Endothelial cell of umbilical vein (primary cell): ENCODE results near the gene SCN3B. TPM values are rescaled to one million over a fixed set of nuclear protein-coding genes. Genes with fewer than 3 reads are reported as not detected.

ENCODE experiments used
- BruUV-seq: library from RNA; stranded (reverse); fragments of 400-500 nt; replicated peaks from 2 replicates; lab custom pipeline; 2021; lab: Mats Ljungman, UMichigan
- CTCF ChIA-PET: fragments of 300-600, 350-600 bp; sonication (Branson Sonifier 250); formaldehyde crosslinking; loops from one replicate; lab custom pipeline; 2021; ENCODE audit warnings: antibody characterized with exemption, inconsistent platforms; lab: Charles Lee
- POLR2A ChIA-PET: fragments of 300-600, 350-600 bp; sonication (Branson Sonifier 250); formaldehyde crosslinking; loops from one replicate; lab custom pipeline; 2021; ENCODE audit warnings: antibody characterized with exemption, inconsistent platforms; lab: Charles Lee
- DNase-seq: peaks from one replicate; pipeline ENCODE4 v3.0.0-alpha.2; 2011; ENCODE audit warnings: low read depth, low spot score
- FAIRE-seq: peaks from 2 replicates; lab custom pipeline; 2011; peaks lifted over from hg19 to GRCh38; lab: Jason Lieb, UNC
- H2AFZ ChIP-seq: 2 replicates; pipeline ENCODE4 v1.6.0; 2012; ENCODE audit warnings: low read depth, low read length, control low read depth, inconsistent platforms
- H3K27ac ChIP-seq: 2 replicates; pipeline ENCODE4 v1.5.1; 2011; ENCODE audit warnings: low read depth, mild to moderate bottlenecking, control low read depth, low read length, moderate library complexity; ENCODE audit not compliant: insufficient read depth
- H3K27me3 ChIP-seq, 2 experiments: 2 replicates each; pipeline versions ENCODE4 v1.6.0 to v1.6.1; 2011; ENCODE audit warnings: low read length in 2 of 2, mixed read lengths in 1 of 2; ENCODE audit not compliant: control insufficient read depth in 2 of 2, insufficient read depth in 2 of 2
- H3K36me3 ChIP-seq, 2 experiments: 2 replicates in 1 of 2; 3 replicates in 1 of 2; pipeline ENCODE4 v1.5.1; 2011; ENCODE audit warnings: low read length in 2 of 2, mild to moderate bottlenecking in 1 of 2, moderate library complexity in 1 of 2; ENCODE audit not compliant: control insufficient read depth in 2 of 2, insufficient read depth in 2 of 2; ENCODE audit errors: extremely low read depth in 1 of 2
- H3K4me1 ChIP-seq: 3 replicates; pipeline ENCODE4 v1.5.1; 2011; ENCODE audit warnings: mild to moderate bottlenecking, low read length; ENCODE audit not compliant: control insufficient read depth, insufficient read depth; ENCODE audit errors: extremely low read depth
- H3K4me2 ChIP-seq: 2 replicates; pipeline ENCODE4 v1.6.1; 2011; ENCODE audit warnings: low read length, control low read depth, mixed read lengths; ENCODE audit not compliant: insufficient read depth
- H3K4me3 ChIP-seq, 3 experiments: fragments of 200-600 bp in 1 of 3; sonication (generic), shearing (Covaris generic) in 1 of 3; replicated peaks in 1 of 3; 2 replicates each; pipeline ENCODE4 v1.5.1; 2011 to 2016; ENCODE audit warnings: control low read depth in 3 of 3, low read length in 3 of 3, mild to moderate bottlenecking in 2 of 3, inconsistent platforms in 1 of 3, low read depth in 1 of 3, moderate library complexity in 1 of 3; ENCODE audit not compliant: insufficient read depth in 1 of 3
- H3K79me2 ChIP-seq: 2 replicates; pipeline ENCODE4 v1.6.0; 2012; ENCODE audit warnings: low read length, inconsistent platforms; ENCODE audit not compliant: control insufficient read depth, insufficient read depth
- H3K9ac ChIP-seq: replicated peaks from 2 replicates; pipeline ENCODE3; 2011; ENCODE audit warnings: low read length, control low read depth; ENCODE audit not compliant: insufficient read depth; ENCODE audit errors: extremely low read depth
- H3K9me1 ChIP-seq: replicated peaks from 3 replicates; pipeline ENCODE4 v1.6.0; 2011; ENCODE audit warnings: mild to moderate bottlenecking, low read length; ENCODE audit not compliant: control insufficient read depth, insufficient read depth; ENCODE audit errors: extremely low read depth
- H3K9me3 ChIP-seq: replicated peaks from 2 replicates; pipeline ENCODE4 v1.5.1; 2012; ENCODE audit warnings: low read length, inconsistent platforms; ENCODE audit not compliant: control insufficient read depth, insufficient read depth
- H4K20me1 ChIP-seq: replicated peaks from 2 replicates; pipeline ENCODE3; 2011; ENCODE audit warnings: mild to moderate bottlenecking, low read length; ENCODE audit not compliant: control insufficient read depth, insufficient read depth; ENCODE audit errors: extremely low read depth
- EZH2 ChIP-seq: IDR thresholded peaks from 2 replicates; pipeline ENCODE4 v1.6.1; 2012; ENCODE audit warnings: borderline replicate concordance, low read depth, mild to moderate bottlenecking, moderate library complexity, low read length, inconsistent platforms; ENCODE audit not compliant: severe bottlenecking
- FOS ChIP-seq: IDR thresholded peaks from 2 replicates; pipeline ENCODE4 v1.6.1; 2011; ENCODE audit warnings: mild to moderate bottlenecking, low read length, moderate library complexity, borderline replicate concordance; ENCODE audit not compliant: insufficient read depth
- GATA2 ChIP-seq: IDR thresholded peaks from 2 replicates; pipeline ENCODE4 v1.7.0; 2011; ENCODE audit warnings: low read depth, mild to moderate bottlenecking, moderate library complexity, mixed read lengths, low read length; ENCODE audit not compliant: insufficient read length, insufficient read depth
- MYC ChIP-seq: IDR thresholded peaks from one replicate; pipeline ENCODE4 v1.6.1; 2011; ENCODE audit warnings: mild to moderate bottlenecking, low read depth, low read length
- POLR2AphosphoS5 ChIP-seq: IDR thresholded peaks from 2 replicates; pipeline ENCODE4 v1.6.1; 2012; ENCODE audit warnings: low read depth, mild to moderate bottlenecking, control low read depth, low read length, moderate library complexity; ENCODE audit not compliant: insufficient read depth
- dilution Hi-C: fragments of 300-500 bp; cut with MboI; formaldehyde crosslinking; loops from one replicate; pipeline ENCODE4 v1.15.0; 2019; ENCODE audit warnings: low sequenced_read_pairs; ENCODE audit not compliant: extremely low pct_ligation_motif_present
- intact Hi-C: fragments of 100-400 bp; cut with micrococcal nuclease; formaldehyde crosslinking; loops from one replicate; pipeline ENCODE4 v1.10.0; 2022
- polyA plus RNA-seq, 4 experiments: library from polyadenylated mRNA; depleted of rRNA in 3 of 4; stranded (reverse) in 3 of 4; unstranded in 1 of 4; fragments of >200 nt; gene quantifications; 2 replicates each; pipeline versions ENCODE4 v1.2.1 to v1.2.3, GENCODE V29; 2011 to 2012; ENCODE audit warnings: missing spikeins in 1 of 4
- total RNA-seq: library from RNA; stranded (reverse); gene quantifications from 2 replicates; pipeline ENCODE4 v1.2.3, GENCODE V29; 2021
- TF ChIP-seq, protein P1 (sequence below): IDR thresholded peaks from 2 replicates; pipeline ENCODE4 v1.6.1; 2011; ENCODE audit not compliant: insufficient read depth, insufficient read length

SCN3B gene
- total and polyA plus RNA-seq, 2 donors (not counting 3 experiments of a cell fraction or from before 2014, with no cell fraction given), result 0.72 to 1.4 TPM

DNA sequence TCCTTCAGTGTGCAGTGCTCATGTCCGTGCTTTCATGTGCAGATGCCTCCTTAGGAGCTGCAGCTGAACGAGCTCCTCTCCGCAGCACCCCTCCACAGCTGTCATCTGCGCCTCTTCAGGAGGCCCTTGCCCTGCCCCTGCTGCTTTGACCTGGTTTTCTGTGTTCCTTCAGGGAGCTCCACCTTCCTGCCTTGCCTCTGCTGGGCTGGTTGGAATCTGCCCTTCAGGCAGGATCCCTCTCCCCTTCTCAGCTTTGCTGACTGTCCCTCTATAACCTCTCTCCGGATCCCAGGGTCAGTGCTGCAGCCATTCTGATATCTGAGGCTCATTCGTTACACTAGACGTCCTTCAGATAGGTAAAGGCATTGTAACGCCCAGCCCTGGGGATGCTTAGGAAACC, 67.9 kb downstream of the SCN3B start:
- dilution Hi-C loops (no loop called here), intact Hi-C loops (no loop called here)
- no TSS peak for BruUV-seq

DNA sequence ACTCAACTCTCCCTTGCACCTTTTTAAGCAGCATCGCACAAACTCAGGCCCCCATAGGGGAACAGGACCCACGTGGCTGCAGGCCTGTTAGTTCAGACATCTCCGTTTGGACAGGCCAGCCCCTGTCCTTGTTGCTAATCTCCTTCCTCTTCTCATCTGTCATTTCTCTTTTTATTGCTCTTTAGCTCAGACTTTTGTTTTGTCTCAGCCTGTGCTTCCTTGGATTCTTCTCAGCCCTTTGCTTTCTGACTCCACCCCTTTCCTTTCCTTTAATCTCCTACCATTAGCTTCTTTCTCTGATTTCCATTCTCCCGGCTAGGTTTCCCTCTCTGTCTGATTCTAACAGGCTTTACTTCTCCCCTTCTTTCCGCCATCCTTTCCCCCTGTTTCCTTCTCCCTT, 68.7 kb downstream of the SCN3B start:
- dilution Hi-C loops, result no loop called here
- no peaks in the 10 kb centered on the region for H3K36me3 ChIP-seq
- intact Hi-C loops, result no loop called here
- no peak overlapping the region for H3K4me2 ChIP-seq
- no peaks in the 10 kb centered on the region for H3K9me1 ChIP-seq
- peak; percentile 76 for DNase-seq
- no peaks in the 10 kb centered on the region for H3K9me3 ChIP-seq
- H3K79me2 ChIP-seq, result no peaks in the 10 kb centered on the region
- ChIA-PET CTCF (interaction anchor here (0.8 to 2.2 kb wide), 9 partner anchors 9 to 483 kb away, joined by 3 to 14 read pairs (median 3); no protein-coding TSS in a partner anchor), POLR2A (no interaction called here)
- H3K4me1 ChIP-seq, result peaks cover 18% of the 10 kb centered on the region
- no peak overlapping the region for H3K4me3 ChIP-seq
- FAIRE-seq, result peak; percentile 70
- H4K20me1 ChIP-seq, result no peaks in the 10 kb centered on the region
- H3K27ac ChIP-seq, result no peak overlapping the region
- H3K9ac ChIP-seq, result no peak overlapping the region
- no peak for TF ChIP-seq MYC
- no peak for TF ChIP-seq GATA2
- TF ChIP-seq, protein P1, sequence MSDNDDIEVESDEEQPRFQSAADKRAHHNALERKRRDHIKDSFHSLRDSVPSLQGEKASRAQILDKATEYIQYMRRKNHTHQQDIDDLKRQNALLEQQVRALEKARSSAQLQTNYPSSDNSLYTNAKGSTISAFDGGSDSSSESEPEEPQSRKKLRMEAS, result no peak
- no peak for TF ChIP-seq POLR2AphosphoS5
- no peak for TF ChIP-seq FOS
- no peak overlapping the region for H2AFZ ChIP-seq
- no peaks in the 10 kb centered on the region for H3K27me3 ChIP-seq
- no TSS peak for BruUV-seq

More for the DNA sequence above, 67.9 kb downstream of the SCN3B start:
- no peak for TF ChIP-seq EZH2
- CTCF ChIA-PET, result interaction anchor here (0.8 to 2.2 kb wide), 3 partner anchors 25 to 484 kb away, joined by 3 to 14 read pairs (median 3); no protein-coding TSS in a partner anchor
- Histone ChIP-seq H3K9me3 (no peaks in the 10 kb centered on the region), H3K4me1 (peaks cover 21% of the 10 kb centered on the region), H3K9me1 (no peaks in the 10 kb centered on the region), H3K27me3 (no peaks in the 10 kb centered on the region), H4K20me1 (no peaks in the 10 kb centered on the region), H3K9ac (no peak overlapping the region), H3K79me2 (no peaks in the 10 kb centered on the region), H3K4me3 (no peak overlapping the region), H3K27ac (no peak overlapping the region), H2AFZ (no peak overlapping the region), H3K36me3 (no peaks in the 10 kb centered on the region), H3K4me2 (no peak overlapping the region)
- FAIRE-seq, result no peak
- POLR2A ChIA-PET, result interaction anchor here (0.6 kb wide), 1 partner anchor 929 kb away, joined by 9 read pairs; no protein-coding TSS in a partner anchor
- no peak for DNase-seq
